ENCODE results near the gene CBX2. TPM values are rescaled to one million over a fixed set of nuclear protein-coding genes. Genes with fewer than 3 reads are reported as not detected.

CBX2 gene
- total RNA-seq = 2.9 TPM
- long read RNA-seq, full-length matches to known transcripts = 3 of 8 reads
- long read RNA-seq, partial matches to known transcripts = 0 of 8 reads
- long read RNA-seq, other reads (novel, unspliced or antisense) = 5 of 8 reads

DNA sequence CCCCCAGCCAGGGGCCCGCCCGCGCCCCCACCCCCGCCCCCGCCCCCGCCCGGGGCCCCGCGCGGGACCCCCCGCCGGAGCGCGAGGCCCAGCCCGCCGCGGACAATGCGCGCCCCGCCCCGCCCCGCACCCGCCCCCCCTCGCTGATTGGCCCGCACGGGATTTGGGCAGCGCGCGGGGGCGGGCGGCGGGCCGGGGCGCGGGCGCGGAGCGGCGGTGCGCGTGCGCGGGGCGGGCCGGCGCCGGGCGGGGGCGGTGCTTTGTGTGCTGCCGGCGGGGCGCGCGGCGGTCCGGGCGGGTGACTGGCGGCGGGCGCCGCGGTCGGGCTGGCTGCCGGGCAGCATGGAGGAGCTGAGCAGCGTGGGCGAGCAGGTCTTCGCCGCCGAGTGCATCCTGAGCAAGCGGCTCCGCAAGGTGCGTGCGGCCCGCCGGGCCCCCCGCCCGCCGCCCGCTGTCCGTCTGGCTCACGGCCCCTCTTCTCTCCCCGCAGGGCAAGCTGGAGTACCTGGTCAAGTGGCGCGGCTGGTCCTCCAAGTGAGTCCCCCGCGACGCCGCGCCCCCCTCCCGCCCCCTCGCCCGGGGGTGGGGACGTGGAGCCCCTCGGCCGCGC, at the start of gene CBX2:
CBX2 (plus strand) TSS at position 255 of the 610 bp plus-strand sequence; CDS start at position 343, 88 bp downstream.
- ATAC-seq = peak; percentile 87
- intact Hi-C loops (cut with micrococcal nuclease) = no loop called here
- DNase-seq = peak; percentile 89

DNA sequence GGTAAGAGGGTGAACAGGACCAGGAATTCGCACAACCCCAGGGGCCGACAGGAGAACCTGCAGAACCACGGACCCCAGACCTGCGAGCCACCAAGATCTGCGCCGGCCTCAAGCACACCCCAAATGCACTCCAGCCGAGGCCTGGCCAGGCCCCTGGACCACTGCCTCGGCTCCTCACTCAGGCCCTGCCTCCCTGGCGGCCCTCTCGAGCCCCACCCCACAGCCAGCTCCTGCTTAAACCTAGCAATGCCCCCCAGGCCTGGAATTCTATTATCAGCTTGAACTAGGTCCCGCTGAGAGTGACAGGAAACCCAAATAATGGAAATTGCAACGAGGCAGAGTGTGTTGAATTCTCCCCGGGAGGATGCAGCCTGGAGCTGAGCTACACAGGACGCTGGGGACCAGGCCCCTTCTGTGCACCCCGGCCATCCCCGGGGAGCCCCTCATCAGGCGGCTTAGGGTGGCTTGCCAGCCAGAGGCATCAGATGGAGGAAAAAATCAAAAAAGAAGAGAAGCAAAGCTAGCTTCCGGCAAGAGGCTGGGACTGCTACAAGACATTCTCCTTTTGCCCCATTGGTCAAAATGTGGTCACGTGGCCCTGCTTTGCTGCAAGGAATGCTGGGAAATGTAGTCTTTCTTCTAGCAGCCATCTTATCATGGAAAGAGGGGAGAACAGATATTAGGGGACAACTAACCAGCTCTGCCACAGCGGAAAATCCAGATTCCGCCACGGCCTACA, 49.6 kb upstream of the CBX2 start:
- intact Hi-C loops (cut with micrococcal nuclease) = no loop called here
- ATAC-seq = peak; percentile 88
- DNase-seq = peak; percentile 68

DNA sequence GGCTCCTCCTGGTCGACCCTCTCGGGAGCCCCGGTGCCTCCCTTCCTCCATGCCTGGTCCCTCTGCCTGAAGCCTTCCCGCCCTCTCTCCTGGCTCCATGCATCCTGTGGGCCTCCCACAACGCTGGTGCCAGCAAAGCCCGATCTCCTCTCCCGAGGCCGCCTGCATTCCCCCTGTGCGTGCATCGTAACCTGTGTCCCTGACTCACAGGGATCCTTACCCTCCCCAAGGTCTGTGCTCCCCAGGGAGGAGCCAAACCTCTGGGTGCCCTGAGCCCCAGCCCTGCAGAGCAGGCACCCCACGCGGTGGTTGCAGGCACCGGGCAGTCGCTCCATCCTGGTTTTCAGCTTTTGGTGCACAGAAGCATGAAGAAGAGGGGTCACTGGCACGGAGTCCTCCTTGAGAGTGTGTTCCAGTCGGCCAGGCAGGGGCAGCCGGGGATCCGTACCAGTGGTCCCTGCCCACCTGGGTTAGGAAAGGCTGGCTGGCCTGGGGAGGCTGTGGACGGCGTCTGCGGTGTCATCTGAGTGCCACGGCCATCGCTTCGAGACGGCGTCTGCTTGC, 49.0 kb upstream of the CBX2 start:
- intact Hi-C loops (cut with micrococcal nuclease) = no loop called here
- ATAC-seq = no peak
- DNase-seq = no peak

DNA sequence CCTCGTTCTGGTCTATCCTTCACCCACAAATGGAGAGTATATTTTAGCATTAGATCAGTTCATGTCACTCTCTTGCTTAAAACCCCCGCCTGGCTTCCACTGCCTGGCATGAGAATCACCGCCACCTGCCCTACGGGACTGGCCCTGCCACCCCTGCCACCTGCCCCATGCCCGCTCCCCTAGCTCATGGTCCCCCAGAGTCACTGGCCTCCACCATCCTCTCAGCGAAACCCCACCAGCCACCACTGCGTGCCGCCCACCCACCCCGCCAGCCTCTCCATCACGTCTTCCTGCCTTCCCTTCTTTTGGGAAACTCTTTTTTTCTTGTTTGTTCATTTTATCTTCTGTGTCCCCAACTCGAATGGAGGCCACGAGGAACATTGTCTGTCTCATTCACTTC, 48.2 kb upstream of the CBX2 start:
- intact Hi-C loops (cut with micrococcal nuclease) = no loop called here
- ATAC-seq (no peak), DNase-seq (no peak)

DNA sequence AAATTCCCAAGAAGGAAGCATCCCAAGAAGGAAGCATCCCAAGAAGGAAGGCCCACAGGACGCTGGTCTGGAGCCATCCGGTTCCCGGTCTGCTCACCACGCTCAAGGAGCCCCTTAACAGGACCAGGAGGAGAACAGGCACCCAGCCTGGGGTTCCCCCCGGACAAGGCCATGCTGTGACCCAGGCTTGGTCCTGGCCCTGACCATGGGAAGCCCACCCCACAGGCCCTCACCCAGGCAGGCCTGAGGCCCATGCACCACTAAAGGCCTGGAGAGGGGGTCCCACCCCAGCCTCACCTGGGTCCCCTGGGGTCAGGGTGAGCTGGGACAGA, 47.5 kb upstream of the CBX2 start:
- intact Hi-C loops (cut with micrococcal nuclease) = no loop called here
- no peak for DNase-seq

DNA sequence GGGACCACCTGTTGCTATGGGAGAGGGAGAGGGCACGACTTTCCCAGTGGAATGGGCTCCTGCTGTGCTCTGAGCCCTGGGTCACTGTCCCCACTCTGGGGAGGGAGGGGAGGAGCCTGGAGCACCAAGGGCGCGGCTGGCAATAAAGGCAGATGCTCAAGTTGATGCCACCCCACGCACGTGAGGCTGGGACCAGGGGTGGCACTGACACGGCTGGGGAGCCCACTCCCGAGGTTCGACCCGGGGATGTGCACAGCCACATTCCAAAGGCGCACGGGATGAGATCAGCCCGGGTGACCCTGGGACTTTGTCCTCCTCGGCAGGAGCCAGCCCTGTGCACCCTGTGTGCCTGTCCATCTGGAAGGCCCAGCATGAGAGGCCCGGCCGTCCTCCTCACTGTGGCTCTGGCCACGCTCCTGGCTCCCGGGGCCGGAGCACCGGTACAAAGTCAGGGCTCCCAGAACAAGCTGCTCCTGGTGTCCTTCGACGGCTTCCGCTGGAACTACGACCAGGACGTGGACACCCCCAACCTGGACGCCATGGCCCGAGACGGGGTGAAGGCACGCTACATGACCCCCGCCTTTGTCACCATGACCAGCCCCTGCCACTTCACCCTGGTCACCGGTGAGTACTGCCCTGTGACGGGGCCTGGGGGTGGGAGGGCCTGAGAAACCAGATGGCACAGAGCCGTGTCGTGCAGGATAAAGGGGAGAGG, 47.0 kb upstream of the CBX2 start, which contains the start of gene ENPP7:
ENPP7 (plus strand) TSS at position 175 of the 715 bp plus-strand sequence; CDS start at position 372, 197 bp downstream.
- no peak for DNase-seq
- intact Hi-C loops (cut with micrococcal nuclease) = no loop called here
- no peak for ATAC-seq

More for the DNA sequence above, 47.5 kb upstream of the CBX2 start:
- ATAC-seq = no peak

DNA sequence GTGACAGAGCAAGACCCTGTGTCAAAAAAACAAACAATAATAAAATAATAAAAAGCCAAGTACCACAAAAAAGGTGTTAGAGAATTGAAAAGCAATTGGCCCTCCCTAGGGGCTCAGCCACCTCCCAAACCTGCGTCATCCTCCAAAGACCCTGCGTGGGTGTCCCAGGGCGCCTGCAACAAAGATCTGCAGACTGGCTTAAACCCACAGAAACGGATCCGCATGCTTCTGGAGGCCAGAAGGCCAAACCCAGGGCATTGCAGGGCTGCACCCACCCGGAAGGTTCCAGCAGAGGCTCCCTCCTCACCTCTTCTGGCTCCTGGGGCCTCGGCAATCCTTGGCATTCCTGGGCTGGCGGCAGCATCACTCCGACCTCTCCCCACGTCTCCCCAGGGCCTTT, 45.7 kb upstream of the CBX2 start:
- DNase-seq (no peak), ATAC-seq (no peak)
- intact Hi-C loops (cut with micrococcal nuclease) = no loop called here

DNA sequence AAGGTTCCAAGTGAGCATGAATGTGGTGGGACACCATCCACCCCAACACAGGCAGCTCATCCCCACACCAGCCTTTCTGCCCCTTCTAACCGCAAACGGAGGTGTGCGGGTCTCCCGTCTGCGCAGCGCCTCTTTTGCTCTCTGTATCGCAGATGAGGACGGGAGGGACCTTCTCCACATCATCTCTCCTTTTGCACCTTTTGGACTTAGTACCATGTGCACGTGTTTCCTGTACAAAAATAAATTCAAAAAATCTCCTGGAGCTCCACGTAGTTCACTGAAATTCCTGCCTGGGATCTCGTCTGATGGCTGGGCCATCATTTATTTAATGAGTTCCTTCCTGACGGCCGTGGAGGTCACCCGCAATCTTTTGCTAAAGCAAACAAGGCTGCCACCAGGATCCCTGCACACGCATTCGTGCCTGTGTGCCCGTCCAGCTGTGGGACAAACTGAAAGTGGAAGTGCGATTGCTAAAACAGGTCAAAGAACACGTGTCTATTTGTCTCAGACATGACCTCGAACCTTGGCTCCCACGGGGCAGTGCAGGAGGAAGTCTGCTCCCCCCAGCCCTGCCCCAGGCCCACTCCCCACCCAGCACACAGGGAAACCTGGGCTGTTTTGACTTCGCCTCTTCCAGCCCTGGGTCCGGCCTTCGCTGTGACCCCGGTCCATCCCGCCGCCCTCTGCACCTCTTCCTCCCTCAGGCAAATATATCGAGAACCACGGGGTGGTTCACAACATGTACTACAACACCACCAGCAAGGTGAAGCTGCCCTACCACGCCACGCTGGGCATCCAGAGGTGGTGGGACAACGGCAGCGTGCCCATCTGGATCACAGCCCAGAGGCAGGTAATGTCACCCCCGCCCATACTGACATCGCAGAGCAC, 44.9 kb upstream of the CBX2 start:
- DNase-seq (no peak), ATAC-seq (no peak)
- intact Hi-C loops (cut with micrococcal nuclease) = no loop called here

DNA sequence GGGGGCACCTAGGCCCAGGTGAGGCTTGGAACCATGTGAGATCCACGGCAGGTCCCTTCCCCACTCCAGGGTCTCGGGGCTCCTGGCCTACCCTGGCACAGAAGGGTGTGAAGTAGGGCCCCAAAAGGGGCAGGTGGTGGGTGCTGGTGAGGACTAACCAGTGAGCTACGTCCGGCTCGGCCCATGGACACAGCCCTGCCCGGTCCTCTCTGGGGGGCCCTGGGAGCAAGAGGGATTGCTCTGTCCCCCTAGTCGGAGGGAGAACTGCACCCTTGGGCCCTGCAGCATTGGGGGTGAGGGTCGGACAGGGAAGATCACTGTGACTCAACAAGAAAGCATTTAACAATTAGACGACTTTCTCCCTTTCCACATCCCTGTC, 44.3 kb upstream of the CBX2 start:
- intact Hi-C loops (cut with micrococcal nuclease) = no loop called here
- no peak for ATAC-seq

DNA sequence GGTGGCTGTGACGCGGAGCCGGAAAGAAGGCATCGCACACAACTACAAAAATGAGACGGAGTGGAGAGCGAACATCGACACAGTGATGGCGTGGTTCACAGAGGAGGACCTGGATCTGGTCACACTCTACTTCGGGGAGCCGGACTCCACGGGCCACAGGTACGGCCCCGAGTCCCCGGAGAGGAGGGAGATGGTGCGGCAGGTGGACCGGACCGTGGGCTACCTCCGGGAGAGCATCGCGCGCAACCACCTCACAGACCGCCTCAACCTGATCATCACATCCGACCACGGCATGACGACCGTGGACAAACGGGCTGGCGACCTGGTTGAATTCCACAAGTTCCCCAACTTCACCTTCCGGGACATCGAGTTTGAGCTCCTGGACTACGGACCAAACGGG, 42.9 kb upstream of the CBX2 start:
- ATAC-seq (no peak), DNase-seq (no peak)
- intact Hi-C loops (cut with micrococcal nuclease) = no loop called here

More for the DNA sequence above, 44.3 kb upstream of the CBX2 start:
- no peak for DNase-seq

DNA sequence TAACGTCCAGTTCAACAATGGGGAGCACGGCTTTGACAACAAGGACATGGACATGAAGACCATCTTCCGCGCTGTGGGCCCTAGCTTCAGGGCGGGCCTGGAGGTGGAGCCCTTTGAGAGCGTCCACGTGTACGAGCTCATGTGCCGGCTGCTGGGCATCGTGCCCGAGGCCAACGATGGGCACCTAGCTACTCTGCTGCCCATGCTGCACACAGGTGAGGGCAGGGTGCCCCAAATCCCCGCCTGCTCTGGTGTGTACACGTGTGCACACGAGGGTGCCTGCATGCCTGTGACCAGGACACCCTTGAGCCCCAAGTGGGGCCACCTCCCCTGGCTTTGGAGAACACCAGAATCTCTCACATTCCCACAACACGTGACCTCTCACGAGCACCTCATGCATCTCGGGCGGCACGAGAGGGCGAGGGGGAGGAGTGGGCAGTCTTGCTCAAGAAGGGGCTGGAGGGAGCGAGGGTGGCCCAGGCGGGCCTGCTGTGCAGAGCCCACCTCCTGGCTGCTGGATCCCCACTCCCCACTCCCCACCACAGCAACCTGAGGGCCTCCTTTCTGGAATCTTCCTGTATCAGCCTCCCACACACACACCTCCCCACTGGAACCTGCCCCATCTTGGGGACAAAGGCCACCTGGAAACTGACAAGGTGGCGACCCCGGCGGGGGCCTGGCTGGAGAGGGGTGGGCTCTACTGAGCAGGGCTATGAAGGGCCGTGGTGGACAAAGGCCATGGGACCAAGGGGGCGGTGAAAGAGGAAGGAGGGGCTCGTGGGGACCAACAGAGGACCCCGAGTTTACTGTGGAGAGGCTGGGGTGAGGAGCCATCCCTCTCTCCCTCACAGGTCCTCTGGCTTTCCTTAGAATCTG, 40.7 kb upstream of the CBX2 start:
- intact Hi-C loops (cut with micrococcal nuclease) = no loop called here
- DNase-seq (no peak), ATAC-seq (no peak)

DNA sequence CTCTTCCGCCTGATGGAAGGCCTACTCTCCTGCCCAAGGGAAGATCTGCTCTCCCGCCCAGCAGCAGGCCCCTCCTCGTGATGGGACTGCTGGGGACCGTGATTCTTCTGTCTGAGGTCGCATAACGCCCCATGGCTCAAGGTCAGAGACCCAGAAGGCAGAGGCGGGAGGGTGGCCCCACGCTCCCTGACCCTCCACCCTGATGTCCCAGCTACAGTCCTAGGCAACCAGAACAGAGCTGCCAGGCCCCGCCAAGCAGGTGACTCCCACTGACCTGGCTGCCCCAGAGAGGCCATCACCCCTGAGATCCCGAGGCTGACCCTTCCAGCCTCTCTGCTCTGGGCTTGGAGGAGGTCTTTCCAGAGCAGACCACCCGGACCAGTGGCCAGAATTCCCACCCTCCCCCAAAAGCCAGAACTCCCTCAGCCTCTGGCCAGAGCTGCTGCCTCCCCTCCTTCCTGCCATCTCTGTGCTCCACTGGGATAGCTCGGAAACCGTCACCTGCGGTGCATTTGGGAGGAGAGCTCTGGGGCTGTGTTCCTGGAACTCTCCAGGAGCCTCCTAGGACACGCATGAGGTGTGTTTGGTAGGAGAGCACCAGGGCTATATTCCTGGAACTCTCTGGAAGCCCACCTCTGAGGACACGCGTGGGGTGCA, 39.9 kb upstream of the CBX2 start:
- intact Hi-C loops (cut with micrococcal nuclease) = no loop called here
- DNase-seq (no peak), ATAC-seq (no peak)

DNA sequence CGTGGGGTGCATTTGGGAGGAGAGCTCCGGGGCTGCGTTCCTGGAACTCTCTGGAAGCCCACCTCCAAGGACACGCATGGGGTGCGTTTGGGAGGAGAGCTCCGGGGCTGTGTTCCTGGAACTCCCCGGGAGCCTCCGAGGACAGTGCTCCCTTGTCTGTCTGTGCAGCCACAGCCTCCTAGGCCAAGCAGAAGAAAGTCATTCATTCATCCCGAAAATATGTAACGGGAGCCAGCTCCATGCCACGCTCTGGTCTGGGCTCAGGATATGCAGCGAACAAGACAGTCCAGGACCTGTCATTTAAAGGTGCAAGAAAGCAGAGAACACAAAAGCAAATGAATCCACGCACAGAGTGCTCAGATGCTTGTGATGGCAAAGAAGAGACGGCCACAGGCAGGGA, 39.3 kb upstream of the CBX2 start:
- DNase-seq (no peak), ATAC-seq (no peak)
- intact Hi-C loops (cut with micrococcal nuclease) = no loop called here

DNA sequence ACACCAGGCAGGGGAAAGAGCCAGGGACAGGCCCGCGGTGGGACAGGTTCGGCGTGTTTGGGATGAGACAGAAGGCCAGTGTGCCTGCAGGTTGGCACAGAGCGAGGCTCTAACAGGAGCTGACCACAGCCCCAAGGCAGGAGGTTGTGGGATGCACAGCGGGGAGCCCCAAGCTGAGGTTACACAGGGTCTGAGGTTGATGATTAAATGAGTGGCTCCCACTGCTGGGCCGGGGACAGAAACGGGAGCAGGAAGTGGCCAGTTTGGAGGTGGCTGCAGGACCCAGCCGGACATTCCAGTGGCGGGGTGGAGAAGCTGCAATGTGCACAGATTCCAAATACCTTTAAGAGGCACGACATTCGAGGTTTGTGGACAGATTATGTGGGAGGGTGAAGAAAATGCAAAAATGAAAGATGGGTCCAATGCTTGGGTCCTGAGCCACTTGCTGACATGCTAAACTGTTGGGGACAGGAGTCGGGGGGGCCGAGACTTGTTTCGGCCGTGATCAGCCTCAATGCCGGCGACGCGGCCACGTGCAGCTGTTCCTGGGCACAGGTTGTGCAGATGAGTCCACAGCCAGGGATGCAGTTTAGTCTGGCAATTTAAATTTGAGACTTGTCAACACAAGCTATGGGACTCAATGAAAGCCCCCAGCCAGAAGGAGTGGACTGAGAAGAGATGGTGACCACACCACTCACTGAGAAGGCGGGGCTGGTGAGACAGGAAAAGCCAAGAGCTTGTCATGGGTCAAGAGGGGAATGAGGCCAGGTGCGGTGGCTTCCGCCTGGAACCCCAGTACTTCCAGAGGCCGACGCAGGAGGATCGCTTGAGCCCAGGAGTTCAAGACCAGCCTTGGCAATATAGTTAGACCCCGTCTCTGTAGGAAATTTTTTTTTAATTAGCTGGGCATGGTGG, 38.5 kb upstream of the CBX2 start:
- no peak for ATAC-seq
- intact Hi-C loops (cut with micrococcal nuclease) = no loop called here
- DNase-seq = no peak

DNA sequence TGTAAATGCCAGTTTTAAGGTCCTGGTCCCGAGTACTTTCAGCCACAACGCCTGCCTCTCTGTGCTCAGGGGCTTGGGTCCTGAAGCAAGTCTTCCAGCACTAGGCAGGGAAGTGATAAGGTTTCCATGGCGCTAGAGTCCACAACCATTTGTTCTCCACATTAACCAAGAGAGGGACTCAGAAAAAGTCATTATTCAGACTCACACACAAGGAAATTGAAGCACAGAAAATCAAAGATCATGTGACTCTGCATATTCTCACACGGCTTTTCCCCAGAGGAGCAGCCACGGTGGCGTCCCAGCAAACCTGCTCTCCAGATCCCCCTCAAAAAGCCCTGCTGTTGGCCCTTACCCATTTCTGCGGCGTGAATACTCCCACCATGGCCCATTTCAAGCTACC, 37.5 kb upstream of the CBX2 start:
- ATAC-seq (no peak), DNase-seq (no peak)
- intact Hi-C loops (cut with micrococcal nuclease) = no loop called here

DNA sequence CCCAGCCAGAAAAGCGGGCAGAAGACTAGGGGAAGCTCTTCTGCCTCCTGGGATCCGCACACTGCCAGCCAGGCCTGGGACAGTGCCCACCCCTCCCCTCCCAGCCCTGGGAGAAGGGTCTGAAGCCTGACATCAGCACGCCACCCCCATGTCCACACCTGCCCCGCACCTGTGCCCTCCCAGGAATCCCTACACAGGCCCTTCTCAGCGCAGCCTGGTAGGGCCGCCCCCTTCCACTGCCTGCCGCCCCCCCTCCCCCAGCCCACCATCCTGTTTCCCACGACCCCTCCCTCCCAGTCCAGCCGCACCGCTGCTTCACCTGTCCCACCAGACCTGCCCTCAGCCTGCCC, 36.6 kb upstream of the CBX2 start:
- no peak for DNase-seq
- ATAC-seq = no peak
- intact Hi-C loops (cut with micrococcal nuclease) = no loop called here

Data from left ventricle myocardium superior (tissue), 1 donor.